Sigmoid colon (tissue), 4 donors: ENCODE data around the gene PPP1R14B.

Experiments used
- EP300 ChIP-seq, 4 donors: sonication (generic); formaldehyde crosslinking; IDR thresholded peaks; one replicate each; pipeline ENCODE4 v1.6.1; 2017; ENCODE audit warnings: antibody characterized with exemption in 4 of 4
- TF ChIP-seq, protein P1 (sequence below), 4 experiments: fragments of 450-650 bp in 3 of 4; fragments of 200-600 bp in 1 of 4; IDR thresholded peaks; one replicate each; pipeline ENCODE4 v1.5.1; 2016 to 2019; ENCODE audit warnings: antibody characterized with exemption in 4 of 4, mild to moderate bottlenecking in 3 of 4, moderate library complexity in 2 of 4

DNA sequence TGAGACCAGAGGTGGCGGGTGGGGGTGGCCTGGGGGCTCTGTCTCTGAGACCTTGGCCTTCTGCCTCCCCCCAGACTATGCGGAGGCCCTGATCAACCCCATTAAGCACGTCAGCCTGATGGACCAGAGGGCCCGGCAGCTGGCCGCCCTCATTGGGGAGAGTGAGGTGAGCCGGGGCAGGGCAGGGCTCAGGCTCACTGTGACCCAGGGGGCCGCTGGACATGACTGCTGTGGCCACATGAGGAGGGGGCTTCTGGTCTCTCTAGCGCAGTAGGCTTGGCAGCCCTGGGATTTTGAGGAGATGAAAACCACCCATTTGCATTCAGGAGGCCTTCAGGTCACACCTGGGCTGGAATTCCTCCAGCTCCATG, 17.2 kb upstream of the PPP1R14B start:
- TF ChIP-seq, protein P1, sequence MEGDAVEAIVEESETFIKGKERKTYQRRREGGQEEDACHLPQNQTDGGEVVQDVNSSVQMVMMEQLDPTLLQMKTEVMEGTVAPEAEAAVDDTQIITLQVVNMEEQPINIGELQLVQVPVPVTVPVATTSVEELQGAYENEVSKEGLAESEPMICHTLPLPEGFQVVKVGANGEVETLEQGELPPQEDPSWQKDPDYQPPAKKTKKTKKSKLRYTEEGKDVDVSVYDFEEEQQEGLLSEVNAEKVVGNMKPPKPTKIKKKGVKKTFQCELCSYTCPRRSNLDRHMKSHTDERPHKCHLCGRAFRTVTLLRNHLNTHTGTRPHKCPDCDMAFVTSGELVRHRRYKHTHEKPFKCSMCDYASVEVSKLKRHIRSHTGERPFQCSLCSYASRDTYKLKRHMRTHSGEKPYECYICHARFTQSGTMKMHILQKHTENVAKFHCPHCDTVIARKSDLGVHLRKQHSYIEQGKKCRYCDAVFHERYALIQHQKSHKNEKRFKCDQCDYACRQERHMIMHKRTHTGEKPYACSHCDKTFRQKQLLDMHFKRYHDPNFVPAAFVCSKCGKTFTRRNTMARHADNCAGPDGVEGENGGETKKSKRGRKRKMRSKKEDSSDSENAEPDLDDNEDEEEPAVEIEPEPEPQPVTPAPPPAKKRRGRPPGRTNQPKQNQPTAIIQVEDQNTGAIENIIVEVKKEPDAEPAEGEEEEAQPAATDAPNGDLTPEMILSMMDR (IDR thresholded peaks at IDR 0.05): no peak
- no peak for TF ChIP-seq EP300 (IDR thresholded peaks at IDR 0.05)
